ENCODE results near the gene CENPM. TPM values are rescaled to one million over a fixed set of nuclear protein-coding genes. Genes with fewer than 3 reads are reported as not detected.

The CENPM gene
- total RNA-seq, 4 donors from 2014 or later, result not detected

DNA sequence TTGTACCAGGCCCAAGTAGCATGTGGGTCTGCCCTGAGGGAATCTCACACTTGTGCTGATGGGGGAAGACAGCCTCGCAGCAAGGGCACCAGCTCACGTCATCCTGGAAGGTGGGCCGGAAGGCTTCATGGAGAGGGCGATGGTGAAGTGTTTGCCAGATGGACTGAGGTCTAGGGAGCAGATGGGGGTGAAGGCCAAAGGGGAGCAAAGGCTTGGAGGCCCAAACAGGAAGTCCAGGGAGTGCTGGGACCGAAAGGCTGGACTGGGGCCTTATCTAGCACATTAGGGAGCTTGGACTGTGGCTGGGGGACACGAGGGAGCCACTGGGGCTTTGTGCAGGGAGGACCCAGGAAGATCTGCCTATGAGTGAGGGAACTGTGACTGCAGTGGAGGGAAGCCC, 19.1 kb downstream of the CENPM start:
- intact Hi-C loops (cut with DNase I), result no loop called here
- TF ChIP-seq CTCF (IDR thresholded peaks at IDR 0.05) (no peak), POLR2A (IDR thresholded peaks at IDR 0.05; ENCODE audit: low read depth) (no peak), EP300 (IDR thresholded peaks at IDR 0.05) (no peak), POLR2AphosphoS5 (IDR thresholded peaks at IDR 0.05) (no peak)
- DNase-seq (ENCODE audit: extremely low spot score), result no peak
- Histone ChIP-seq H3K36me3 (no peaks in the 10 kb centered on the region), H3K4me1 (peaks cover 8 to 18% (median 14%) of the 10 kb centered on the region in 4 donors), H3K9me3 (no peaks in the 10 kb centered on the region), H3K27ac (replicated peaks in 1 of 4) (no peak overlapping the region), H3K4me3 (no peak overlapping the region), H3K27me3 (peaks cover 5 to 37% (median 20%) of the 10 kb centered on the region in 4 donors)
- 84% methylated on average over 6 of the region's 6 CpGs for WGBS

DNA sequence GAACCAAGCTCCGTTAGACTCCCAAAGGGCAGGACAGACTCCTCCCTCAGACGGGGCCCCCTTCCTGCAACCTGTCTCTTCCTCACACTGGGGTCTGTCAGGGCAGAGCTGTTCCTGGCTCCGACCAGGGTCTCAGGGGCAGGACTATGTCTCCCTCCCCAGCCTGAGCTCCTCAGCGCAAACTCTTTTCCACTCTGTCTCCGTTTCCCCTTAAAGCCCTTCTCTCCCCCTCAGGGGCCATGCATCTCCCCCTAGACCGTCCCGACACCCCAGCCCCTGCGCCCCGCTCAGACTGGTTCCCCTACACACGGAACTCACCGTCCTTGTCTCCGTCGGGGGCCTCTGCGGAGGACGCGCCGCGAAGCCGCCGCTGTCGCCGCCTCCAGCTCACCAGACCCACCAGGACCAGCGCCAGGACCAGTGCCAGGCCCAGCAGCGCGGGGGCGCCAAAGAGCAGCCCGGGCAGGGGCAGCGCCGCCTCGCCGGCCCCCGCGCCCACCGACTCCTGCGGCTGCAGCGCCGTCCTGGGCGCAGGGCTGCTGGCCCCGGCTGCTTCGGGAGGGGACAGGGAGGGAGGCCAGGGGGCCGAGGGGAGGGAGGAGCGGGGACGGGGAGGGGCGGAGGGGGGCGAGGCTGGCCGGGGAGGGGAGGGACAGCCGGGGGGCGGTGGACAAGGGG, 21.0 kb downstream of the CENPM start:
- TF ChIP-seq CTCF (IDR thresholded peaks at IDR 0.05) (peak; percentile 51 to 83 (median 57)), EP300 (IDR thresholded peaks at IDR 0.05) (no peak), POLR2A (IDR thresholded peaks at IDR 0.05; ENCODE audit: low read depth) (no peak), POLR2AphosphoS5 (IDR thresholded peaks at IDR 0.05) (no peak)
- 12% methylated on average over 20 of the region's 48 CpGs for WGBS
- peaks cover 8 to 18% (median 14%) of the 10 kb centered on the region in 4 donors for H3K4me1 ChIP-seq
- H3K27me3 ChIP-seq, result peaks cover 5 to 40% (median 20%) of the 10 kb centered on the region in 4 donors
- no peaks in the 10 kb centered on the region for H3K36me3 ChIP-seq
- intact Hi-C loops (cut with DNase I), result no loop called here
- H3K4me3 ChIP-seq, result peak overlapping the region; percentile 49 to 61 (median 50)
- no peak for DNase-seq (ENCODE audit: extremely low spot score)
- H3K27ac ChIP-seq (replicated peaks in 1 of 4), result no peak overlapping the region
- H3K9me3 ChIP-seq, result no peaks in the 10 kb centered on the region

DNA sequence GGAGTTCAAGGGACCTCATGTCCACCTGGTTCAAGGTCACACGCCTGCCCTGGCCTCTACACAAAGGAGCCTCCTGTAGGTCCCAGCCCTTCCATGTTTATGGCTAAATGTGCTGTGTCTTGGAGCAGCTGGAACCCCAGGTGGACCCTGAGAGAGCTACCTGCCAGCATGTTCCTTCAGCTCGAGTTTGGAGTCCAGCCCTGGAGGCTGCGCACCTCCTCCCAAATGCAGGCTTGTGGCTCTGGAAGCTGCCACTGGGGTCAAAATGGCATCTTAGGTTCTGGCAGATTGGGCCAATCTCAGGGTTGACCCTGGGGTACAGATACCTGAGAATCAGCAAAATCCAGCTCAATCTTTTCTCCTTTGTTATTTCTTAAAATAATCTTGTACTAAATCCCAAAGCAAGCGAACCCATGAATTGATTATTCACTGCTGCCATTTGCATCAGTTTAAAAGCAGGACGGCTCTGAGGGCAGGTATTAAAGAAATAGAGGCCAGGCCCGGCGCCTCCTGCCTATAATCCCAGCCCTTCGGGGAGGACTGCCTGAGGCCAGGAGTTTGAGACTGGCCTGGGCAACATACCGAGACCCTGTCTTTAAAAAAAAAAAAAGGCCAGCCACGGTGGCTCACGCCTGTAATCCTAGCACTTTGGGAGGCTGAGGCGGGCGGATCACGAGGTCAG, 23.2 kb downstream of the CENPM start:
- Histone ChIP-seq H3K4me3 (no peak overlapping the region), H3K36me3 (no peaks in the 10 kb centered on the region), H3K27me3 (peaks cover 5 to 62% (median 24%) of the 10 kb centered on the region in 4 donors), H3K9me3 (no peaks in the 10 kb centered on the region), H3K27ac (replicated peaks in 1 of 4) (no peak overlapping the region), H3K4me1 (peaks cover 22 to 33% (median 31%) of the 10 kb centered on the region in 4 donors)
- DNase-seq (ENCODE audit: extremely low spot score), result no peak
- no peak for TF ChIP-seq EP300 (IDR thresholded peaks at IDR 0.05)
- no peak for TF ChIP-seq POLR2AphosphoS5 (IDR thresholded peaks at IDR 0.05)
- TF ChIP-seq CTCF (IDR thresholded peaks at IDR 0.05), result no peak
- no peak for TF ChIP-seq POLR2A (IDR thresholded peaks at IDR 0.05; ENCODE audit: low read depth)
- intact Hi-C loops (cut with DNase I), result no loop called here
- WGBS, result 91% methylated on average over 14 of the region's 14 CpGs

- 97% methylated on average over 3 of the region's 4 CpGs for WGBS
- Histone ChIP-seq H3K4me1 (peaks cover 24 to 38% (median 33%) of the 10 kb centered on the region in 4 donors), H3K27ac (replicated peaks in 1 of 4) (no peak overlapping the region), H3K36me3 (no peaks in the 10 kb centered on the region), H3K27me3 (peaks cover 5 to 69% (median 24%) of the 10 kb centered on the region in 4 donors), H3K9me3 (no peaks in the 10 kb centered on the region), H3K4me3 (no peak overlapping the region)
- TF ChIP-seq POLR2AphosphoS5 (IDR thresholded peaks at IDR 0.05) (no peak), CTCF (IDR thresholded peaks at IDR 0.05) (no peak), POLR2A (IDR thresholded peaks at IDR 0.05; ENCODE audit: low read depth) (no peak), EP300 (IDR thresholded peaks at IDR 0.05) (no peak)
- DNase-seq (ENCODE audit: extremely low spot score), result no peak
- intact Hi-C loops (cut with DNase I), result no loop called here
Observed at GRCh38 chr22:41922940-41923594, 23.9 kb downstream of the CENPM start.
